Activated T-cell treated with anti-CD3 and anti-CD28 coated beads for 24 hours (primary cell): ENCODE data around the gene OR10H3.
"Not testable (repeated sequence)": the region's sequence is repeated elsewhere in the genome, so short reads cannot be mapped to it uniquely, and the experiment has no call there.

Source experiments
- DNase-seq: peaks from one replicate; pipeline ENCODE4 v3.0.0-alpha.2; 2020; ENCODE audit warnings: low read depth

OR10H3 gene

DNA sequence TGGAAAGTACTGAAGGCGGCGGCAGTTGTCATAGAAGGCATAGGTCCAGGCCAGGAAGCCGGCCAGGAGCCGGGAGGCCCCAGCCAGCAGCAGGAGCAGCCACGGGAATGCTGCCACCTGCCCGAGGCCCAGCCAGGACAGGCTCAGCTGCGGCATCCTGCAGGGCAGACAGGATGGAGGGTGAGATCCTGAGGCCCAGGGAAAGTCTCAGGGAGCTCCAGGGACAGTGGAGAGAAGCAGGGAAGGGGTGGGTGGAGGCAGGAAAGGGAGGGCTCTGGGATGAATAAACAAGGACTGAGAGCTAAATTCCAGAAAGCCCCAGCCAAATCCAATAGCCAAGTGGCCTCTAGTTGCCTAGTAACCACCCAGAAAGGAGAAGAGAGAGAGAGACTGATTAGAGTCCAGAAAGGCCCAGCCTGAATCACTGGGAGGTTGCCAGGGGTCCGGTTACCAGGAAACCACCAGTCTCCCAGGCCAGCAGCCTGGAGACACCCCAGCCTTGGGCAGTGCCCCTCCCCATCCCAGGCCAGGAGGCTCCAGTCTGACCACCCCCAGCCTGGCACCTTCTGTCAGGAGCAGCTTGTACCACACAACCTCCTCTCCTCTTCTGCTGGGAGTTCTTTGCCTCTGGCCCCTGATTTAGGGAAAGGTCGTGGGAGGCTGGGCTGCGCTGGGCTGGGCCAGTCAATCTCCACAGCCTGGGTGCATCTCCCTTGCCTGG, 42.1 kb downstream of the OR10H3 start:
- no peak for DNase-seq

- no peak for DNase-seq
Measured at GRCh38 chr19:15780610-15781418, 43.0 kb downstream of the OR10H3 start.

- DNase-seq: no peak
Measured at GRCh38 chr19:15781661-15782060, 43.9 kb downstream of the OR10H3 start.

GRCh38 chr19:15782211-15782610, 44.4 kb downstream of the OR10H3 start:
- no peak for DNase-seq

- DNase-seq: not testable (repeated sequence)
Measured at GRCh38 chr19:15782896-15783295, 45.1 kb downstream of the OR10H3 start.

DNA sequence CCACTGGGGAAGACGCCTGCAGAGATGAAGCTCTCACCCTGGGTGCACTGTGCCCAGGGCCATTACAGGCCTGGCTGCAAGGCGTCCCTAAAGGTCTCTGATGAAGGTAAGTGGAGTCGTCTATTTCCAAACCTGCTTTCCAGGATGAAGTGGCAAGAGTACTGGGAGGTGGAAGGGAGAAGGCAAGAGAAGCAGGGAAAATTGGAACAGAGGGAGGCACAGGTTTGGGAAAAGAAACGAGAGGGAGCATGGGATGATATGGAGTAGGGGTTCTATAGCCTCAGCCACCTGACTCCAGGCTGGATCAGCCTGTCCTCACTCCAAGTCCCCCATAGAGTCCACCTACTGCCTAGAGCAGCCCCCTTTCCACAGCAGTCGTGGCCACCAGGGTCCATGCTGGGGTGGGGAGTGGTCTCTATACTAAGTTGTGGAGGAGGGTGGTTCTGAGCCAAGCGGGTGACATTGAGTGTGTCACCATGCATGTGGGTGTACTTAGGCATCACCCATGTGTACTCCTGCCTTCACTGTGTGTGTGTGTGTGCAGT, 49.9 kb downstream of the OR10H3 start, which contains the start of gene OR10H5:
Gene OR10H5 (plus strand): TSS at position 51 of the 545 bp plus-strand sequence. CDS start 6,388 bp downstream, outside the sequence.
- no peak for DNase-seq

DNA sequence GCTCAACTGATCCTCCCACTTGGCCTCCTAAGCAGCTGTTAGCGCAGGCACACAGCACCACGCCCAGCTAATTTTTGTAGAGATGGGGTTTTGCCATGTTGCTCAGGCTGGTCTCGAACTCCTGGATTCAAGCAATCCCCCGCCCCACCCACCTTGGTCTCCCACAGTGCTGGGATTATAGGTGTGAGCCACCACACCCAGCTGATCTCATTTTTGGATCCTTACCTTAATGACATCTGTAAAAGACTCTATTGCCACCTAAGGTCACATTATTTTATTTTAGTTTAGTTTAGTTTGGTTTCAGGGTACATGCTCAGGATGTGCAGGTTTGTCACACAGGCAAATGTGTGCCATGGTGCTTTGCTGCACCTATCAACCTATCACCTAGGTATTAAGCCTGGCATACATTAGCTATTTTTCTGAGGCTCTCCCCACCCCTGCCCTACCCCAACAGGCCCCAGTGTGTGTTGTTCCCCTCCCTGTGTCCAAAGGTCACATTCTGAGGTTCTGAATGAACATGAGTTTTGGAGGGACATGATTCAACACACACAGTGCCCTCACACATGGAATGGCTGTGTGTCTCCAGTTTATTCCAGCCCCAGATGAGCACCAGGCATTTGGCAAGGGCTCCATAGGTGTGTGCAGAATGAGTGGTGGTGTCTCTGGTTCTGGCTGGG, 50.9 kb downstream of the OR10H3 start:
- DNase-seq: no peak

DNA sequence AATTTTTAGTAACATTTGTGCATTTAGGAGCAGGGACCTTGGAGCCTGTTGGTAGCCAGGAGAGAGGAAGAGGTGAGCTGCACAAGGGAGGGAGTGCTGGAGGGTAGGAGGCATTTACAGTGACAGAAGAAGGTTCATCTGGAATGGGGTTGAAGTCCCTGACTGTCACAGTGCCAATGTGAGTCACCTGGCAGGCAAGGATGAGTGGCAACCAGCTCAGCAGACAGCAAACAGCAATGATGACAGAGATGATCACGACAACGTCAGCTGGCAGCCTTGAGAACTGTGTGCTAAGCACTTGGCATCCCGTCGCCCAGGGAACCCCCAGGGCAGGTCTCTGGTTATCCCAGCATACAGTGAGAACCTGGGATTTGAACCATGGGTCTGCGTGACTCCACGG, 52.3 kb downstream of the OR10H3 start:
- DNase-seq: no peak
